Measurements from ENCODE around the gene CALCR. TPM values are rescaled to one million over a fixed set of nuclear protein-coding genes. Genes with fewer than 3 reads are reported as not detected.

Gene CALCR
- total RNA-seq, 1 experiment from 2014 or later: 0.10 TPM

- TF ChIP-seq REST (IDR thresholded peaks at IDR 0.05; ENCODE audit: low read depth): no peak
- TF ChIP-seq FOSL1 (IDR thresholded peaks at IDR 0.05; ENCODE audit: low read depth): no peak
- TF ChIP-seq POLR2AphosphoS5 (IDR thresholded peaks at IDR 0.05; ENCODE audit: low read depth, low read length): no peak
- no peak for TF ChIP-seq ZBTB33 (IDR thresholded peaks at IDR 0.05; ENCODE audit: extremely low read depth, insufficient replicate concordance, low read length)
- TF ChIP-seq ZNF274 (IDR thresholded peaks at IDR 0.05; ENCODE audit: low read depth, low read length): no peak
- TF ChIP-seq TCF7L2 (IDR thresholded peaks at IDR 0.05; ENCODE audit: borderline replicate concordance, extremely low read depth, insufficient read depth, insufficient read length): no peak
- TF ChIP-seq CEBPB (IDR thresholded peaks at IDR 0.05; ENCODE audit: low read depth): no peak
- no peak for TF ChIP-seq SP1 (IDR thresholded peaks at IDR 0.05; ENCODE audit: low read depth)
These were observed 183.9 kb downstream of the CALCR start (continued) for GRCh38 chr7:93390660-93391059.

GRCh38 chr7:93382362-93382761, 192.2 kb downstream of the CALCR start:
- no TSS peak for BruUV-seq (replicated peaks)
- intact Hi-C loops (cut with micrococcal nuclease): no loop called here
- Histone ChIP-seq H3K9me3 (ENCODE audit: control insufficient read depth in 1 of 2, insufficient read depth in 1 of 2, low read depth in 1 of 2, low read length in 2 of 2) (no peaks in the 10 kb centered on the region), H3K4me3 (replicated peaks in 1 of 2; ENCODE audit: low read depth in 1 of 2, low read length in 2 of 2) (no peak overlapping the region), H2AFZ (ENCODE audit: low read depth, low read length, poor library complexity, severe bottlenecking) (no peak overlapping the region), H3K9ac (ENCODE audit: low read length) (no peak overlapping the region), H3K27me3 (ENCODE audit: insufficient read depth, low read length) (peaks cover 9% of the 10 kb centered on the region), H3K27ac (ENCODE audit: low read depth, low read length) (no peak overlapping the region), H3K9me2 (ENCODE audit: insufficient read depth) (no peaks in the 10 kb centered on the region), H3K36me3 (ENCODE audit: control insufficient read depth in 1 of 2, insufficient read depth in 2 of 2, low read length in 2 of 2) (no peaks in the 10 kb centered on the region), H3K79me2 (ENCODE audit: insufficient read depth, low read length) (no peaks in the 10 kb centered on the region), H3K4me1 (ENCODE audit: control insufficient read depth in 1 of 2, insufficient read depth in 2 of 2, low read length in 2 of 2) (no peaks in the 10 kb centered on the region), H3K4me2 (ENCODE audit: low read length) (no peak overlapping the region), H4K20me1 (ENCODE audit: insufficient read depth) (no peaks in the 10 kb centered on the region)
- ChIA-PET RAD21 (ENCODE audit: low non-redundant PET in 1 of 2, low total read pairs in 2 of 2, uncharacterized antibody in 2 of 2, unreplicated experiment in 2 of 2) (no interaction called here), POLR2A (no interaction called here), CTCF (no interaction called here)
- ATAC-seq (no peak), DNase-seq (ENCODE audit: low read depth, low spot score) (no peak)
- TF ChIP-seq EZH2 (IDR thresholded peaks at IDR 0.05) (no peak), ELF1 (IDR thresholded peaks at IDR 0.05; ENCODE audit: borderline replicate concordance, low read depth) (no peak), ZBTB33 (IDR thresholded peaks at IDR 0.05; ENCODE audit: extremely low read depth, insufficient replicate concordance, low read length) (no peak), SRF (IDR thresholded peaks at IDR 0.05; ENCODE audit: low read depth) (no peak), YY1 (IDR thresholded peaks at IDR 0.05; ENCODE audit: extremely low read depth, insufficient replicate concordance, low read depth, low read length) (no peak)
